Measurements from ENCODE around the gene ENHO. TPM values are rescaled to one million over a fixed set of nuclear protein-coding genes. Genes with fewer than 3 reads are reported as not detected.
A peak's percentile ranks its signal among the peaks of the same experiment; 100 is the strongest.

The ENHO gene
- 4.3 TPM for polyA plus RNA-seq (ENCODE audit: insufficient read length)

- peak; percentile 93 for DNase-seq
These were observed at the start of gene ENHO for GRCh38 chr9:34522971-34523797. ENHO (minus strand) TSS chr9:34522990; CDS start chr9:34521695, 1,295 bp downstream.

DNA sequence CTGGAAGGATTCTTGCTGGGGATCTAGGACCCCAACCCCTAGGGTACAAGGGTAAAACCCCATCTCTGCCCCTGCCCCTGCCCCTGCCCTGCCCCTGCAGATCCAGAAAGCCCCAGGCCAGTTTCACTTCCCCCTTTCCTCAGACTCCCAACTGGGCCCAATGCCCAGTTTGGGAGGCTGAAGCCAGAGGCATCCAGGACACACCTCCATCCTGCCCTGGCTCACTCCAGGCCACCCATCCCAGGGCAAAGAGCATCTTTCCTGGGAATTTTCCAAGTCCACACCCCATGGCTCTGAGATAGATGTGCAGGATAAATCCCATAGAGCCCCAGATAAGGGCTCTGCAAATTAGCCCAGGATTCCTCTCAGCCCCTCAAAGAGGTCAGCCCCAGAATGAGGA, 49.3 kb upstream of the ENHO start:
- DNase-seq = no peak

- no peak for DNase-seq
These were observed 48.7 kb upstream of the ENHO start for GRCh38 chr9:34571481-34571810.

GRCh38 chr9:34570809-34571480, 48.2 kb upstream of the ENHO start:
- no peak for DNase-seq

DNA sequence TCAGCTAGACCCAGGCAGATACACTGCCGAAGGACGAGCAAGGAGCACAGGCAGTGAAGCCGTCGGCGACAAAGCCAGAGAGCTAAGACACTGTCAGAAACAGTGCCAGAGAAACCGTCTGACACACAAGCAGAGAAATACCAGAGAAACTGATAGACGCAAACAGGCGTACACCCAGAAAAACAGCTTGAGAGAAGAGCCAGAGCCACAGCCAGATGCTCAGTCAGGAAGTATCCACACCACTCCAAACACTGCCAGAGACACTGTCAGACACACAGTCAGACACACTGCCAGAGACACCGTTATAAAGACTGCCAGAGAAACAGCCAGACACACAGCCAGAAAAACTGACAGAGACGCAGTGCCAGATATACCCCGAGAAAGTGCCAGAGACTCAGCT, 47.6 kb upstream of the ENHO start:
- DNase-seq = no peak

DNA sequence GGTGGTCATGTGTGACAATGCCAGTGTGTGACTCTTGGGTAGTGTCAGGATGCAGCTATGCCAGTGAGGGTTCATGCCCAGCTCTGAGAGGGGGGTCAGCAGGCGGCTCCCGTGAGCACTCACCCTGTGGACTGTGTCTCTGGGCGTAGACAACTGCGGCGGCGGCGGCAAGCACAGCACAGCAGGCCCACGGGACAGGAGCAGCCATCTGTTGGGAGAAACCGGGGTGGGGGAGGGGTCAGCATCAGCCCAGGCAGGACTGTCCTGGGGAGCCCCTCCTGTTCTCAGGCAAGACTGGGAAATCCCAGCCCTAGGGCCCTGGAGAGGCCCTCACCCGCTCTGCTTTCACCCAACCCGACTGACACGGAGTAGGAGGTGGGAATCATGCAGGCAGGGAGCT, 46.0 kb upstream of the ENHO start:
- DNase-seq = no peak

DNA sequence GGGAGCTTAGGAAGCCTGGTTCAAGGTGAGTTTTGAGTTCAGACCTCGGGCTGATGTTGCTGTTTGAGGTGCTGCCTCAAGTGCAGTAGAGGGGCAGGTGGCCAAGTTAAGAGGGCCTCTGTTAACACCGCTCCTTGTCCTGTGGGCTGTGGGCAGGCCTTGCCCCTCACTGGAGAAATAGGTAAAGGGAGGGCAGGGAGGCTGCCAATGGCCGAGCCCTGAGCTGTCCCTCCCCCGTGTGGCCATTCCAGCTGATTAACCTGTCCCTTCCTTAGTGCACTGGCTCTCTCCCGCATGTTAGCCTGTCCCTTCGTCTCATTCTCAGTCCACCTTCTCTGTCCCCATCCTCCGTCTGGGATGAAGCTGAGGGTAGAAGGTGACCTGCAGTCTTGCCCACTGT, 45.3 kb upstream of the ENHO start:
- DNase-seq = no peak

GRCh38 chr9:34566972-34567371, 44.2 kb upstream of the ENHO start:
- no peak for DNase-seq

DNA sequence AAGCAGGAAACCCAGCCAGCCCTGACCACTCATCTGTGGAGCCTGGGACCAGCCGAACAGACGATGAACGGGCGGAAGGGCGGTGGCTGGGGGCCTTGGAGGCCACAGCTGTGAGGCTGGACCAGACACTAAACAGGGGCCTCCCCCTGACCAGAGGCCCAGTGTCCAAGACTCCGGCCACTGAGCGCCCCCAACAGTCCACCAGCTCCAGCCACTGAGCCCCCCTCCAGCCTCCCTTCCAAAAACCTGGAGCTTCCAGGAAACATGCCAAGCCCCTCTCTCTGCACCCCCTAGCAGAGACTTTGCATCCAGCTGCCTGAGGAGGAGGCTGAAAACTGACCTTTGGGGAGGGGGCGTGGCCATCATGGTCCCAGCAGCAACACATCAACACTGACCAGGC, 43.5 kb upstream of the ENHO start:
- DNase-seq = peak; percentile 69

DNA sequence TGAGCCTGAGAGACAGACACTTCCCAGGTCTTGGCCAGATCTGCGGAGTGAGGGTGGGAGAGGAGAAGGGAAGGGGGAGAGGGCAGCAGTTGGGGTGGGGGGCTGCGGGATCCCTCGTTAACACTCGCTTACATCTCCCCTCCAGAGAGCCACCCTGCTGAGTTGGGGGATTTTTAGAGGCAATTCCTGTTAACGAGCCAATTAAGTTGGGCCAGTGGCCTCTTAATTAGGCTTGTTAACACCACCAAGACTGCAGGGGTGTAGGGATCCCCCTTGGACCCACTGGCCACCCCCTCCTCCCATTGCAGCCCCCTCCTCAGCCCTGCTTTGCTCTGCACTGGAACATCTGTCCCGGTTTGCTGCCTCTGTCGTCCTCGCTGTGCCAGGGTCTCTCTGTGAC, 43.1 kb upstream of the ENHO start:
- no peak for DNase-seq

GRCh38 chr9:34564617-34565016, 41.8 kb upstream of the ENHO start:
- no peak for DNase-seq

DNA sequence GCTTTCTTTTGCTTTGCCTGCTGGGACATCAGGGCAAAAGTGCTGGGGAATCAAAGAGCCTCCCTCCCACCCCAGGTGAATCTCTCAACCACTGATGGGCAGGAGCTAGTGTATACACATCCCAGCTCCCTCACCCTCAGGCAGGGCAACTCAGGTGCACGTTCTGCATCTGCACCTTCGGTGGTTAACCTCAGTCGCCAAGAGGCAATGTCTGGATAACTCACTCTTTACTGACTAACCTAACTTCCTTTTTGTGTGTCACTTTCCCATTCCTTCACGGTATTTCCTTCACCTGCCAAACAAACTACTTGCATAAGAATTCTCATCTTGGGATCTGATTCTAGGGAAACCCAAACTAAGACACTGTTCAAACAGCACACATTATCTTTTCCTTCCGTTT, 40.5 kb upstream of the ENHO start:
- no peak for DNase-seq

DNA sequence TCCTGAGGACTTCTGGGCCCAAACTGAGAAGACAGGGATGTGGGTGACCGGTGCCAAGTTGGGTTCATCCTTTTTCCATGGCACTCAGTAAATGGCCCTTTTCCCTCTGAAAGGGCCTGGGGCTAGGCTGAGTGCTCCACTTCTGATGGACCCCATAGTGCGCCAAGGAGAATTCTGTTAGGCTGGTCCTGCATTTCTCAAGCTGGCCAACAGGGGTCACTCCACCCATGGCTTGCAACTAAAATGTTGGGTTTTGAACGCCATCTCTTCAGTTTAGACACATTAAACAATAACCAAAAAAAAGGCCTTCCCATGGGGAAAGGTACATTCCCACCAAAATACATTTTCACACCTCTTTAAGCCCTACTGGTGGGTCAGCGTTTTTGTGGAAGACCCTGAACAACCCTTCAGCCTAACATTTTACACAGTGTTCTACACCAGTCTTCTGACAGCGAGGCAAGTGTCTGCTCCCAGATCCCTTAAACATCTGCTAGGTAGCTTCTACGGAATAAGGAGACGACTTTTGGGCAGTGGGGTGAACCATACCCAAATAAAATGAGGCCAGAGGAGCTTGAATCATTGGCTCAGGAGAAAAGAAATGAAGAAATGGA, 39.5 kb upstream of the ENHO start:
- no peak for DNase-seq

DNA sequence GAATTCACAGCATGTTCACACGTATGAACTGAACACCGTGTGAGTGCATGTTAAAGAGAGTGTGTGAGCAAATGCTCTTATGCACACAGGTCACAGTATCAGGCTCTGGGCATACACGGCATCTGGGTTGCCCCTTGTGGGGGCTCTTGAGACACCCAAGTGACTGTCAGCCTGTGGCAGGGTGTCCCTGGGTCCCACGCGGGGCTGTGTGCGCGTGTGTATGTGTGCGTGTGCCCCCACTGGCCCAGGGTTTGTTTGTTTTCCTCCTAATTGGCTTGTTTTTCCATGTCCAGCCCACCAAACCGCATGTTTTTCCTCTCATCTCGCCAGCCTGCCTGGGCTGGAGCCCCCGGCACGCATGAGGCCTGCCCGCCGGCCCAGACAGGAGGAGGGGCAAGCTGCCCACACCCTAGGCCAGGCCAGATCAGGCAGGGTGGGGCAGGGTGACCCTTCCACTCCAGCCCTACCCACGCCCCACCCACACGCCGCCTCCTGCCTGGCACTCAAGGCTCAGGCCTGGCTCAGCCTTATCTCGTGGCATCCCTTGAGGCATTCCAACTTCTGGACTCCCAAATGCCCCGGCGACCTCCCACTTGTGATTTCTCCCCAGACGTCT, 37.9 kb upstream of the ENHO start:
- no peak for DNase-seq

DNA sequence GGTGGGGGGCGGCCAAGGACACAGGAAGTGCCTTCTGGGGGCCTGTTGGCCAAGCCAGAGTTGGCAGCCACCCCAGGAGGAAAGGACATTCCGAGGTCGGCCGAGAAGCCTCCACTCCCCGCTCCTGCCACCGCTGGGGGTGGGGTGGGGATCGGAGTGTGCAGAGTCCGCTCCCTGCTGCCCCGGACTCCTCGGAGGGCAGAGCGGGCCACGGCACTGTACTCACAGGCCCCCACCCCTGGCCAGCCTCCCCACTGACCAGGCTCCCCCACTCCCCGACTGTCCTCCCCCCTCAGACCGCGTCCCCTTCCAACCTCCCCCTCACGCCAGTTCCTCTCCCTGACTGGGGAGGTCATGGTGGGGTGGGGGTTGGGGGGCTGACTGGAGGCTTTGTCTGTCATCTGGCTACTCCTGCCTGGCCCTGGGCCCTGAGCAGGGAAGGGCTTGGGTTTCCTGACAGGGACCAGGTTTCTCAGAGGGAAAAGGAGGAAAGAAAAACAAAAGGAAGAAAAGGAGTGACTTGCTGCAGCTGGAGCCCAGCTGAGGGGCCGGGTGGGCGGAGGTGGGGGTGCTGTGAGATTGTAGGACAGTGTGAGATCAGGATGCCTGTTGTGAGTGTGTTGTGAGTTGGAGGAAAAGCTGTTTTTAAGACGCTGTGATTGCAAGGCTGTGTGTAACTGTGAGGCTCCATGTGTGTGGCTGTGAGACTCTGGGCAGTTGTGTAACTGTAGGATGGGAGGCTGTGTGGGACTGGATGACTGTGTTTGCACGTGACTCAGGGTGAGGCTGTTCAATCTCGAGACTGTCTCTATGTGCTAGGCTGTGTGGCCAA, 37.0 kb upstream of the ENHO start:
- no peak for DNase-seq

GRCh38 chr9:34558919-34559623, 36.3 kb upstream of the ENHO start:
- no peak for DNase-seq

GRCh38 chr9:34558364-34558763, 35.6 kb upstream of the ENHO start:
- no peak for DNase-seq

DNA sequence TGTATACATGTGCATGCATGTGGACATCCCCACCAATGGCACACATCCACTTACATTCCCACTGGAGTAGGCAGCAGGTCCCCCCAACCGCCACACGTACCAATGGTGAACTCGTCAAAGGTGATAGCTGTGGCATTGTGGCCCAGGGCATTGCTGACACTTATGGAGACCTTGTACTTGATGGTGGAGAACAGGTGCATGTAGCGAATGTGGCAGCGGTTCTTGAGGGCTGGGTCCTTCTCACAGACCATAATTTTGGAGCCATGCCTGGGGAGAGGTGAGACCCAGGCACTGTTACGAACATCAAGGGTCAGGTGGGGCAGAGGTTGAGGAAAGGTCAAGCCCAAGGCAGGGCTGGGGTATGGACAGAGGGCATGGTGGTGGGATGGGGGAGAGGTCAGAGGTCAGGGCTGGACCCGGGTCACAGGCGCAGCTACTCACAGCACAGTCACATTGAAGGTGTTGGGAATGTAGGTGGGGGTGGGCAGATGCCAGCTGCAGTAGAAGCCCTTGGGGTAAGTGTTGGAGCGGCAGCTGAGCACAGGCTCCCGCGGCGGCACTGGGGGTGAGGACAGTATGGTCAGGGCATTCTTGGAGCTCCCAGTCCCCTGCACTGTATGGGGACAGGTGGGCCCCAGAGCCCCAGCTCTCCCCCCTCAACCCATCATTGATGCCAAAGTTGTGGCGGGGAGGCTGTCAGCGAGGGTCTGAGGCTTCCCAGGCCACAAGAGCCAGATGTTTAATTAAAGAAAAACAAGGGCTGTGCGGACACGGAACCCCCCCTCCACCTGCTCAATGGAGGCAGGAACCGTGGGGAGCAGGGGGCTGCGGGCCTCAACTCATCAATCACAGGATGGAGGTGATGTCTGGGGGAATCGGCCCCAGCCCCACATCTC, 34.9 kb upstream of the ENHO start:
- DNase-seq = no peak

DNA sequence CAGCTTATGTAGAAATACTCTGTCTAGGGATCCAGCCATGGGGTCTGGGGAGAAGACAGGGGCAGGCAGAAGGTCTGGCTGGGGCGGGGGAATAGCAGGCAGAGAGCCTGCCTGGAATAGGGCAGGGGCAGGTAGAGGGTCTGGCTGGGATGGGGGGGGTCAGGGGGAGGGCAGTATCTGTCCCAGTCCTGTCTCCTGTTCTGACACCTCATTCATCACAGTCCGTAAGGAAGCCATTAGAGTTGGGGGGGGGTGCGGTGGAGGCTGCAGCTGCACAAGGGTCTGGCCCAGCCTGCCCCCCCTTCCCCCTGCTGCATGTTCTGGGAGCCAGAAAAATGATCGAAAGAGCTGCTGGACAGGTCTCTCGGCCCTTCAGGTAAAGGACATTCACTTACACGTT, 34.2 kb upstream of the ENHO start:
- DNase-seq = no peak

GRCh38 chr9:34555936-34556525, 33.2 kb upstream of the ENHO start:
- DNase-seq = no peak
